Measurements from ENCODE around the gene KCNA2. TPM values are rescaled to one million over a fixed set of nuclear protein-coding genes. Genes with fewer than 3 reads are reported as not detected.

KCNA2 gene
- total and polyA plus RNA-seq, 2 of the 13 experiments (the other 11 are each of a cell fraction or from before 2014, with no cell fraction given) = not detected

GRCh38 chr1:110554871-110555801 is 51.0 kb downstream of the KCNA2 start:
- intact Hi-C loops (cut with micrococcal nuclease; ENCODE audit: unreplicated experiment) (loop anchor here (1.0 kb wide), 1 partner anchor 60 kb away; no protein-coding TSS in a partner anchor), in situ Hi-C loops (cut with HindIII; ENCODE audit: extremely low pct_ligation_motif_present, low pct_unique_long_range_greater_than_20kb) (loop anchor here (5.0 kb wide), 1 partner anchor 57 kb away; no protein-coding TSS in a partner anchor)
- BruUV-seq (replicated peaks) = no TSS peak
- FAIRE-seq (no peak), ATAC-seq (peak; percentile 95), DNase-seq (ENCODE audit: low spot score) (peak; percentile 11)
- Histone ChIP-seq H3K27me3 (ENCODE audit: control insufficient read depth in 1 of 2, insufficient read depth in 2 of 2, low read length in 2 of 2) (peaks cover 4 to 25% of the 10 kb centered on the region in 2 experiments; a peak in 4 of 5 replicates), H3K36me3 (replicated peaks in 1 of 2; ENCODE audit: control insufficient read depth in 1 of 2, insufficient read depth in 2 of 2, low read length in 2 of 2) (no peaks in the 10 kb centered on the region), H3K4me2 (ENCODE audit: low read depth, low read length) (peak overlapping the region; percentile 74), H3K27ac (ENCODE audit: extremely low read length, insufficient read depth, low read length) (no peak overlapping the region), H3K4me3 (replicated peaks in 1 of 3; ENCODE audit: insufficient read depth in 1 of 3, low read depth in 2 of 3, low read length in 3 of 3) (peak overlapping the region in 2 of 3 experiments; percentile 28 to 61; a peak in 2 of 6 replicates), H3K79me2 (ENCODE audit: insufficient read depth, low read length) (no peaks in the 10 kb centered on the region), H3K9me3 (ENCODE audit: low read length) (no peaks in the 10 kb centered on the region), H2AFZ (ENCODE audit: low read length) (no peak overlapping the region), H3K9ac (ENCODE audit: insufficient read depth, low read depth, low read length) (no peak overlapping the region), H4K20me1 (ENCODE audit: insufficient read depth, low read length) (peaks cover 8% of the 10 kb centered on the region; the same call in 1 of the 2 replicates), H3K4me1 (ENCODE audit: insufficient read depth, low read length) (no peaks in the 10 kb centered on the region)
- ChIA-PET CTCF (ENCODE audit: low intra/inter-chr PET ratio, low total read pairs) (interaction anchor here (1.3 to 1.8 kb wide), 2 partner anchors 60 to 65 kb away, joined by 4 to 15 read pairs; no protein-coding TSS in a partner anchor), POLR2A (no interaction called here)
- 20% methylated on average over 17 of the region's 53 CpGs for WGBS (ENCODE audit: low lambda C conversion rate)
- TF ChIP-seq ATF7 (IDR thresholded peaks at IDR 0.05) (no peak), ATF7 (CRISPR knock-in tag; IDR thresholded peaks at IDR 0.05) (no peak), PATZ1 (CRISPR knock-in tag; IDR thresholded peaks at IDR 0.05) (peak; percentile 59; the same call in 1 of the 2 replicates), DZIP1 (CRISPR knock-in tag; IDR thresholded peaks at IDR 0.05) (no peak), MLX (CRISPR knock-in tag; IDR thresholded peaks at IDR 0.05) (no peak), ZNF10 (CRISPR knock-in tag; IDR thresholded peaks at IDR 0.05; ENCODE audit: borderline replicate concordance, low read depth) (no peak), FOXJ3 (CRISPR knock-in tag; IDR thresholded peaks at IDR 0.05; ENCODE audit: borderline replicate concordance) (no peak), HNRNPUL1 (IDR thresholded peaks at IDR 0.05; ENCODE audit: low read depth, low read length) (no peak), IKZF1 (IDR thresholded peaks at IDR 0.05) (no peak), MTF2 (CRISPR knock-in tag; IDR thresholded peaks at IDR 0.05; ENCODE audit: borderline replicate concordance) (peak; percentile 82), TBX3 (IDR thresholded peaks at IDR 0.05; ENCODE audit: borderline replicate concordance) (no peak), KDM2A (CRISPR knock-in tag; IDR thresholded peaks at IDR 0.05; ENCODE audit: borderline replicate concordance, low read depth) (0 out of 2 replicates have a peak, but pooled peaks have one; percentile 26), TMF1 (CRISPR knock-in tag; IDR thresholded peaks at IDR 0.05; ENCODE audit: low read depth) (no peak), ZBTB33 (CRISPR knock-in tag; IDR thresholded peaks at IDR 0.05) (no peak)
